Prostate gland (tissue), 2 donors: ENCODE results near the gene PADI2. TPM values are rescaled to one million over a fixed set of nuclear protein-coding genes. Genes with fewer than 3 reads are reported as not detected.

Source experiments
- DNase-seq: peaks from one replicate; pipeline ENCODE4 v3.0.0-alpha.2; 2019; ENCODE audit warnings: low spot score
- H3K27ac ChIP-seq, 2 donors: fragments of 200-600 bp; sonication (generic); 2 replicates each; pipeline ENCODE4 v1.5.1; 2017 to 2019
- H3K27me3 ChIP-seq: fragments of 200-600 bp; sonication (generic); replicated peaks from 2 replicates; pipeline ENCODE4 v1.5.1; 2019; ENCODE audit not compliant: insufficient read depth
- H3K36me3 ChIP-seq, 2 donors: fragments of 200-600 bp; sonication (generic); 1 replicate in 1 of 2; 2 replicates in 1 of 2; pipeline versions ENCODE4 v1.5.1 to v1.8.1; 2017 to 2019
- H3K4me1 ChIP-seq: fragments of 200-600 bp; sonication (generic); replicated peaks from 2 replicates; pipeline ENCODE4 v1.5.1; 2019
- H3K4me3 ChIP-seq, 2 donors: fragments of 200-600 bp; sonication (generic); 2 replicates each; pipeline ENCODE4 v1.5.1; 2017 to 2019
- H3K9me3 ChIP-seq: fragments of 200-600 bp; sonication (generic); 2 replicates; pipeline ENCODE4 v1.5.1; 2017
- POLR2A ChIP-seq: fragments of 450-650 bp; IDR thresholded peaks from one replicate; pipeline ENCODE4 v1.6.1; 2016; ENCODE audit warnings: antibody characterized with exemption, mild to moderate bottlenecking
- POLR2AphosphoS5 ChIP-seq: sonication (generic); formaldehyde crosslinking; IDR thresholded peaks from one replicate; pipeline ENCODE4 v1.6.1; 2017; ENCODE audit warnings: antibody characterized with exemption
- WGBS: methylation state at CpG from one replicate; pipeline ENCODE4 v1.1.5; 2018; 5-methylcytosine and 5-hydroxymethylcytosine counted together
- intact Hi-C: fragments of 100-400 bp; cut with DNase I; formaldehyde crosslinking; loops from one replicate; pipeline ENCODE4 v1.14.2; 2022
- total RNA-seq, 2 donors: library from RNA; depleted of rRNA; stranded (reverse); fragments of >200 nt; gene quantifications; one replicate each; pipeline ENCODE4 v1.1.0, GENCODE V29; 2016
- TF ChIP-seq, protein P1 (sequence below), 4 experiments: fragments of 200-600 bp in 2 of 4; fragments of 450-650 bp in 2 of 4; sonication (generic) in 2 of 4; IDR thresholded peaks; 1 replicate in 3 of 4; 2 replicates in 1 of 4; pipeline ENCODE4 v1.5.1; 2016 to 2019; ENCODE audit warnings: antibody characterized with exemption in 4 of 4, mild to moderate bottlenecking in 2 of 4, moderate library complexity in 2 of 4

PADI2 gene
- total RNA-seq, 2 donors from 2014 or later, result 1.1 to 5.0 TPM

DNA sequence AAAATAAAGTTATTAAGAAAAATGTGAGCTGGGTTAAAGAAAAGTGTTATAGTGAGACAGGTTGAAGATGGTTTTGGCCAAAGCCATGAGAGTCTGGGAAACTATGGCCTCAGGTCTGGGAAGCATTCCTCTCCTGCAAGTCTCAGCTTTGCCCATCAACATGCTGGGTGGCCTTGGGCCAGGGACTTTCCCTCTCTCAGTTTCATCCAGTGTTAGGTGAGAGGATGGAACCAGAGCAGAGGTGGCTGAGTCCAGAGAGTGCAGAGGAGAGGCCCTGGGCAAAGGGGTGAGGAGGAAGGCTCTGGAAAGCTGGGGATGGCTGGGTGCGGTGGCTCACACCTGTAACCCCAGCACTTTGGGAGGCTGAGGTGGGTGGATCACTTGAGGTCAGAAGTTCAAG, 10.5 kb downstream of the PADI2 start:
- WGBS, result 83% methylated on average over 1 of the region's 1 CpG
- H3K9me3 ChIP-seq, result no peaks in the 10 kb centered on the region
- H3K27ac ChIP-seq, result no peak overlapping the region
- no peaks in the 10 kb centered on the region for H3K36me3 ChIP-seq
- H3K27me3 ChIP-seq, result no peaks in the 10 kb centered on the region
- intact Hi-C loops, result no loop called here
- TF ChIP-seq POLR2AphosphoS5 (peak; percentile 43), POLR2A (no peak)
- no peaks in the 10 kb centered on the region for H3K4me1 ChIP-seq
- H3K4me3 ChIP-seq, result no peak overlapping the region
- peak; percentile 74 for DNase-seq

DNA sequence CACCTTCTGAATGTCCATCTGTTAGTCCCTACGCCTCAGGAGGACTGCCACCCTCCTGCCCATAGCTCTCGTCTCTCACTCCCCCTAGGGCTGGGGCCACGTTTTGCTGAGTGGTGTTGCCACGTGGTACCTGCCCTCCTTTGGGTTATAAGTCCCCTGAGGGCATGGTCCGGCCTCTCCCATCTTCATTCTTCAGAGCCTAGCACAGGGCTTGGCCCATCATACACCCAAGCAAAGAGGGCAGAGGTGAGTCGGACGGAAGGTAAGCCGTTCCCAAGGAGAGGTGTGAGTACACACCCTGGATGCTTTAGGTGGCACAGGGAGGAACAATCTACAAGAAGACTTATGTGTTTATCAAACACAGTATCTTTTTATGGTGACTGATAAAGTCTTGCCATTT, 10.9 kb downstream of the PADI2 start:
- Histone ChIP-seq H3K27me3 (no peaks in the 10 kb centered on the region), H3K4me1 (no peaks in the 10 kb centered on the region), H3K36me3 (no peaks in the 10 kb centered on the region), H3K9me3 (no peaks in the 10 kb centered on the region), H3K4me3 (no peak overlapping the region), H3K27ac (no peak overlapping the region)
- no peak for TF ChIP-seq POLR2A
- 55% methylated on average over 8 of the region's 8 CpGs for WGBS
- intact Hi-C loops, result no loop called here
- no peak for DNase-seq

DNA sequence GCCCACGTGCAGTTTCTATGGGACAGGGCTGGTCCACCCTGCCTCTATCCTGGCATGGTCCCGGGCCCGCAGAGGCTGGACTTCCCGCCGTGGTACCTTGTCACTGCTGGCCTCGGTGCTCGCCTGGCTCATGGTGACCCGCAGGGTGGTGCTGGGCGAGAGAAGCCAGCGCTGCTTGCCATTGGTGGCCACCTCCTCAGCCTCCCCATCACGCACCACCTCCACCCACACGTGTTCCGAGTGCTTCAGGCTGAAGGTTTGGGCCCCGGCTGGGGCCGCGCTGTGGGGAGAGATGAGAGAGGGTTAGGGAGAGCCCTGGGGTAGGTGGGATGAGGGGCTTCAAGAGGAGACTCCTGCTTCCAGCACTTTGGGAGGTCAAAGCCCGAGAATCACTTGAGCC, 14.5 kb downstream of the PADI2 start:
- no peak overlapping the region for H3K4me3 ChIP-seq

DNA sequence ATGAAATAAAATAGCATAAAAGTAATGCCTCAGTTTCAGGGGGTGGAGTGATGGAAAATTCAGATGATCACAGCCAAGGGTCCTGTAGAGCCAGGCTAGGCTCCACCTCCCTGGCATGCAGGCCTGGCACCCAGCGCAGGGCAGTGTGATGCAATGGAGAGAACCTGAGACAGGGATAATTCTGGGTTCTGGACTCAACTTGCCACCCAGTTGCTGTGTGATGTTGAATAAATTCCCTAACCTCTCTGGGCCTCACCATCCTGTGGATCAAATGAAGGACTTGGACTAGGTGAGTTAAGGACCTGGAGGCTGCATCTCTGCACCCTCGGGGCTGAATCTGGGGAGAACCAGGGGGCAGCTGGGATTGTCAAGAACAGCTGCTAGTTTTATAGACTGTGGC, 17.0 kb downstream of the PADI2 start:
- no peaks in the 10 kb centered on the region for H3K4me1 ChIP-seq
- 89% methylated on average over 2 of the region's 2 CpGs for WGBS
- no peak for DNase-seq
- no peaks in the 10 kb centered on the region for H3K36me3 ChIP-seq
- no peak overlapping the region for H3K27ac ChIP-seq
- intact Hi-C loops, result no loop called here
- TF ChIP-seq, protein P1, sequence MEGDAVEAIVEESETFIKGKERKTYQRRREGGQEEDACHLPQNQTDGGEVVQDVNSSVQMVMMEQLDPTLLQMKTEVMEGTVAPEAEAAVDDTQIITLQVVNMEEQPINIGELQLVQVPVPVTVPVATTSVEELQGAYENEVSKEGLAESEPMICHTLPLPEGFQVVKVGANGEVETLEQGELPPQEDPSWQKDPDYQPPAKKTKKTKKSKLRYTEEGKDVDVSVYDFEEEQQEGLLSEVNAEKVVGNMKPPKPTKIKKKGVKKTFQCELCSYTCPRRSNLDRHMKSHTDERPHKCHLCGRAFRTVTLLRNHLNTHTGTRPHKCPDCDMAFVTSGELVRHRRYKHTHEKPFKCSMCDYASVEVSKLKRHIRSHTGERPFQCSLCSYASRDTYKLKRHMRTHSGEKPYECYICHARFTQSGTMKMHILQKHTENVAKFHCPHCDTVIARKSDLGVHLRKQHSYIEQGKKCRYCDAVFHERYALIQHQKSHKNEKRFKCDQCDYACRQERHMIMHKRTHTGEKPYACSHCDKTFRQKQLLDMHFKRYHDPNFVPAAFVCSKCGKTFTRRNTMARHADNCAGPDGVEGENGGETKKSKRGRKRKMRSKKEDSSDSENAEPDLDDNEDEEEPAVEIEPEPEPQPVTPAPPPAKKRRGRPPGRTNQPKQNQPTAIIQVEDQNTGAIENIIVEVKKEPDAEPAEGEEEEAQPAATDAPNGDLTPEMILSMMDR (IDR thresholded peaks at IDR 0.05), result no peak
- TF ChIP-seq POLR2A (no peak), POLR2AphosphoS5 (no peak)
- no peaks in the 10 kb centered on the region for H3K9me3 ChIP-seq
- H3K27me3 ChIP-seq, result no peaks in the 10 kb centered on the region
- no peak overlapping the region for H3K4me3 ChIP-seq

More for the DNA sequence above, 14.5 kb downstream of the PADI2 start:
- Histone ChIP-seq H3K4me1 (no peaks in the 10 kb centered on the region), H3K27ac (no peak overlapping the region), H3K36me3 (no peaks in the 10 kb centered on the region), H3K9me3 (no peaks in the 10 kb centered on the region), H3K27me3 (no peaks in the 10 kb centered on the region)
- no peak for DNase-seq
- intact Hi-C loops, result no loop called here
- 94% methylated on average over 17 of the region's 17 CpGs for WGBS
- no peak for TF ChIP-seq POLR2AphosphoS5
- no peak for TF ChIP-seq POLR2A
- TF ChIP-seq, protein P1 (IDR thresholded peaks at IDR 0.05), result no peak

DNA sequence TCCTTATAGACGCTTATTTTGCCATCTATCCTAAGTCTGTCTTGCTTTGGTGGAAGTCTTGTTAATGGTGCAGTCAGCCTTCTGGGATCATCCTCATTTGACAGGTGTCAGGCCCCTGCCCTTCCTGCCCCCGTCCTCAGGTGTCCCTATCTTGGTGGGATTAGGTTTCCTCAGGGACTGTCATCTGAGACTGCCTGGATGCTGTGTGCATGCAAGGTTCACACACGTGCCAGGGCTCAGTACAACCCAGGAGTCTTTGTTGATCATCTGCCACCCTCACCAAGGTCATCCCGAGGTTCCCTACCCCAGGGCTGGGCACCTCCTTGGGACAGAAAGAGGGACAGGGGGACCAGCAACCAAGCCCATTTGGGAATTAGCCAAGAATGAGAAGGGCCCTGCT, 18.0 kb downstream of the PADI2 start:
- H3K36me3 ChIP-seq, result no peaks in the 10 kb centered on the region
- no peak overlapping the region for H3K4me3 ChIP-seq
- H3K9me3 ChIP-seq, result no peaks in the 10 kb centered on the region
- DNase-seq, result no peak
- no peaks in the 10 kb centered on the region for H3K27me3 ChIP-seq
- intact Hi-C loops, result no loop called here
- H3K4me1 ChIP-seq, result no peaks in the 10 kb centered on the region
- 67% methylated on average over 4 of the region's 4 CpGs for WGBS
- TF ChIP-seq POLR2AphosphoS5 (no peak), POLR2A (no peak)
- TF ChIP-seq, protein P1 (IDR thresholded peaks at IDR 0.05), result no peak
- H3K27ac ChIP-seq, result no peak overlapping the region

DNA sequence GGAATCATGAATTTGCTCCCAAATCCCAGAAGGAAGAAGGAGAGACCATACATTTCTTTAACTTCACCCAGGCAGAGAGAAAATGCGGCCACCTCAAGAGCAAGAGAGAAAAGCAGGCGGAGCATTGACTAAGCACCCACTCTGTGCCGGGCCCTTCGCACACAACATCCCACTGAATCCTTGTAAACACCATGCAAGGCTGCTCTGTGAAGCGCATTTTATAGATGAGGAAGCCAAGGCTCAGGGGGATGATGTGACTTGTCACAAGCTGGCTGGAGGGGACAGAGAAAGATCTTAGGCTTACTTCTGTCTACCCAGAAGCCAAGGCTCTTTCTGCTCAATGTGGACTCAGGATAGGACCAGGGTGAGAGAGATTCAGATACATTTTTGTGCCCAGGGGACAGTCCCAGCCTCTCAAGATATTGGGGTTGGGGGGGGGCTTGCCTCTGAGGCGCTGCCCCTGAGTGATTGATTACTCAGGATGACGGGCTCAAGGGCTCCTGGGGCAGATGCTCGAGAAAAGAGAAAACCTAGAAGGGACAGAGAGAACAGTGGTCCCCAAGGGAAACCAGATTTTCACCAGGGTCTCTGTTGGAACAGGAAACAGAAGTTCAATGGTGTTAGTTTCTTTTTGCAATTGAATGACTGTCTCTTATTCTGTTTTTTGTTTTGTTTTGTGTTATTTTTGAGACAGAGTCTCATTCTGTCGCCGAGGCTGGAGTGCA, 19.5 kb downstream of the PADI2 start:
- intact Hi-C loops, result no loop called here
- H3K36me3 ChIP-seq, result no peaks in the 10 kb centered on the region
- H3K27me3 ChIP-seq, result no peaks in the 10 kb centered on the region
- no peak for TF ChIP-seq POLR2AphosphoS5
- TF ChIP-seq, protein P1 (IDR thresholded peaks at IDR 0.05), result no peak
- no peak for TF ChIP-seq POLR2A
- no peak overlapping the region for H3K4me3 ChIP-seq
- H3K4me1 ChIP-seq, result no peaks in the 10 kb centered on the region
- H3K27ac ChIP-seq, result no peak overlapping the region
- DNase-seq, result no peak
- 89% methylated on average over 10 of the region's 10 CpGs for WGBS
- no peaks in the 10 kb centered on the region for H3K9me3 ChIP-seq
